Activated CD4-positive, alpha-beta T cell treated with anti-CD3 and anti-CD28 coated beads, Interleukin-2, Interleukin-4, amounts not matched to agents 100 ng/mL and 50 ng/mL, durations not matched to agents 16 hours and 8 hours (primary cell): ENCODE results near the gene WFDC2.

ENCODE experiments used
- DNase-seq: peaks from one replicate; pipeline ENCODE4 v3.0.0-alpha.2; 2020; ENCODE audit warnings: low spot score

WFDC2 gene

DNA sequence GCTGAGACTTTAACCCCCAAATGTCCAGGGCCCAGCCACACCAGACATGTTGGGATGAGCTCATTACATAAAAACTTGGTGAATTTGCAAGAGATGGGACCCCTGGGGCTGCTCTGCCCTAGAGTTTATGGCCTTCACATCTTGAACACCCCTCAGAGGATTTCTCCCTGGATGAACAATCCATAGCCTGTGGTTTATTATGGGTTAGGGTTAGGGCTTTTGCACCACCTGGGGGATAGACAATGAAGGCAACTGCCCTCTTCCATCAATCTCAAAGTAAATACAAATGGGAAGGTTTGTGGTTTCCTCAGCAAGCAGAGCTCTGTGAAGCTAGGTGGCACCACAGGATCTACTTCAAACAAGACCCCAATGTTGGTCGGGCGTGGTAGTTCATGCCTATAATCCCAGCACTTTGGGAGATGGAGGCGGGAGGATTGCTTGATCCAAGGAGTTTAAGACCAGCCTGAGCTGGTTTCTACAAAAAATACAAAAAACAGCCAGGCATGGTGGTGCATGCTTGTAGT is 28.5 kb downstream of the WFDC2 start:
- DNase-seq = no peak

DNA sequence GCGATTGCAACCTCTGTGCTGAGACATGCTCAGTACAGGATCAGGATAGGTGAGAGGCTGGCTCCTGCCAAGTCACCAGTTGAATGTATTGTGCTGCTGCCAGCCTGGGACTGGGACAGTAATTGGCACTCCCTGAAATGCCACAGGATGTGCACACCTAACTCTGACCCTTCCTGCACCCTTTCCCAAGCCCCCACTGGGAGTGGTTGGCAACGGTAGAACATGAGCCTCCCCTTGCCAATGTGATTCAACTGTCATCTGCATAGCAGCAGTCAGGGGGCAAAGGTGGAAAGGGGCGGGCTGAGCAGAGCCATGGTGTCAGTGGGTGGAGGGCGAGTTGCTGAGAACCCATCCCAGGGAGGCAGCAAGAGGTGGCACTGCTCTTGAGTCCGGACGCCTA is 30.5 kb downstream of the WFDC2 start:
- no peak for DNase-seq

DNA sequence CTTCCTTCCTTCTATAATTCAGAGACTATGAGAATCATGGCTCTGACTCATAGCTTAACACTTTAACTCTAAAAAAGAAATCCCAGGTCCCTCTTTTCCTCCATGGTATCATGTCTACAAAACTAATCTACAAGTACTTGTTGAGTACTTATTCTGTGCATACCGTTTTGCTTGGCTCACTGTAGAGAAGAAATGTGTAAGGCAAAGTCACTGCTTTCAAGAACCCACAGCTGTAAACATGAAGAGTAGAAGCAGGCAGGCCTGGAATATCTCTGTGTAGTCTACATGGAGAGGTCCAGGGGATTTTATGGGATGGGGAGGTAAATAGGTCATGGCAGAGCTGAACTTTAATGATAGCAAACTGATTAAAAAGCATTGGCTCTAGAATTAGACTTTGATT is 32.0 kb downstream of the WFDC2 start:
- no peak for DNase-seq

DNA sequence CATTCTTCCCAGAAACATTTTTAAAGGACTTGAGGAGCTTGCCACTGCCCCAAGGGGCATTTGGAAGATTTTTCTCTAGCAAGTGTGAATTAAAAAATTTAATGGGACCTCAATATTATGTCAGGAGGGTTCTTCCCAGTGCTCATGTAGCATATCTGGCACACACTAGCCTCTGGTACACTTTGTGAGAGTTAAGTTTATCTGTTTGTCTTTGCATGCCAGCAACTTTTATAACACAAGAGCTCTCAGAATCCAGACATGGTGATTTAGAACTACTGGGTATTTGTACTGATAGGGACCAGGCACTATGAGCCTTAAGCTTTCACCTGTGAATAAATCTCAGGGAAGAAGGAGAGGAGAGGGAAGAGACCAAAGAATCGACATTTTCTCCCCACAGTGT is 33.0 kb downstream of the WFDC2 start:
- DNase-seq = no peak

DNA sequence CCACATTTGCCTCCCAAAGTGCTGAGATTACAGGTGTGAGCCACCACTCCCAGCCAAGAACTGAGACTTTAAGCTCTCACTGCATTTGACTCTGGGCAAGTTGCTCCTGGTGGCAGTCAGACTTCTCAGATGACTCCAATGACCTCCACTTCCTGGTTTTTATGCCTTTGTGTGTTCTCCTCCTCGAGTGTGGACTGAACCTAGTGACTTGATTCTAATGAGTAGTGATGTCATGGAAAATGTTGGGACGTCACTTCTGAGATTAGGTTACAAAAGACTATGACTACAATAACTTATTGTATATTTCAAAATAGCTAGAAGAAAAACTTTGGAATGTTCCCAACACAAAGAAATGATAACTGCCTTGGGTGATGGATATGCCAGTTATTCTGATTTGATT is 33.9 kb downstream of the WFDC2 start:
- DNase-seq = no peak

DNA sequence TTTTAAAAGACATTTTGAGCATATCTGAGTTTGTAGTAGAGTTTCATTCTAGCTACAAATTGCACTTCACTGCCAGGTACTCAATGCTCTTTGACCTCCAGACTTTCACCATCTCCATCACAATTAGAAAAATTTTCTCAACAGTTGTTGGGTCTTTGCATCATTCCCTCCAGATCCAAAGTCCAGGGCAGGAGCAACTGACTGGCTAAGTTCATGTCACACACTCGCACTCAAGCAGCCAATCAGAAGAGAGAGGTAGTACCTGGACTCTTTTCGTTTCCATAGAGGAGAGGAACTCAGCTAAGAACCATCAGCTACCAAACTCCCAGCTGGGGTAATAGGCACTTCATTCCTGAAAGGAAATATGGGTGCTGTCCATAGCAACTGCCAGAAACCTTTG is 36.8 kb downstream of the WFDC2 start:
- no peak for DNase-seq

DNA sequence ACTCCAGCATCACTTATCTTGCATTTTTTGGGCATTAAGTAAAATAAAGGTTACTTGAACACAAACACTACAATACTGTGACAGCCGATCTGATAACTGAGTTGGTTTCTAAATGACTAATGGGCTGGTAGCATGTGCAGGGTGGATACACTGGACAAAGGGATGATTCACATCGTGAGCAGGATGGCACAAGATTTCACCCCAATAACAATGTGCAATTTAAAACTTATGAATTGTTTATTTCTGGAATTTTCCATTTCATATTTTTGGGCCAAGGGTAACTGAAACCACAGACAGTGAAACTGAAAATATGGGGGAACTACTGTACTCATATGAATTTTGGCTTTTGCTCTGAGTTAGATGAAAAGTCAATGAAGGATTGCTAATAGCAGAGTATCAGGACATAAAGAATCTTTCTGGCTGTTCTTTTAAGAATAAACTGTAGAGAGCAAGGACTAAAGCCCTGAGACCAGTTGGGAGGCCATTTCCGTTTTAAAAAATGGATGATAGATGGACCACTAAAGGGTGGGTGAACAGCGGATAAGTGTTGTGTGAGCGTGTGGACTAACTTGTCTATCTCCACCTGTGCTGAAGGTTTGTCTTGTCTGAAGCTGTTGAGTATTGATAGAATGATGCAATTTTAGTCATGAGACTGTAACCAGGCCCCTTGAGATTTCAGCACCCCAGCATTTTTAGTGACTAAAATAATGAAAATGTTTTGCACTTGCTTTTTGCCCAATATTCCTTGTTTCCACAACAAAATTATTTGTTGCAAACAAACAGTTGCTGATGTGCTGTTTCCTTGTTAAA is 37.7 kb downstream of the WFDC2 start:
- DNase-seq = peak; percentile 45

DNA sequence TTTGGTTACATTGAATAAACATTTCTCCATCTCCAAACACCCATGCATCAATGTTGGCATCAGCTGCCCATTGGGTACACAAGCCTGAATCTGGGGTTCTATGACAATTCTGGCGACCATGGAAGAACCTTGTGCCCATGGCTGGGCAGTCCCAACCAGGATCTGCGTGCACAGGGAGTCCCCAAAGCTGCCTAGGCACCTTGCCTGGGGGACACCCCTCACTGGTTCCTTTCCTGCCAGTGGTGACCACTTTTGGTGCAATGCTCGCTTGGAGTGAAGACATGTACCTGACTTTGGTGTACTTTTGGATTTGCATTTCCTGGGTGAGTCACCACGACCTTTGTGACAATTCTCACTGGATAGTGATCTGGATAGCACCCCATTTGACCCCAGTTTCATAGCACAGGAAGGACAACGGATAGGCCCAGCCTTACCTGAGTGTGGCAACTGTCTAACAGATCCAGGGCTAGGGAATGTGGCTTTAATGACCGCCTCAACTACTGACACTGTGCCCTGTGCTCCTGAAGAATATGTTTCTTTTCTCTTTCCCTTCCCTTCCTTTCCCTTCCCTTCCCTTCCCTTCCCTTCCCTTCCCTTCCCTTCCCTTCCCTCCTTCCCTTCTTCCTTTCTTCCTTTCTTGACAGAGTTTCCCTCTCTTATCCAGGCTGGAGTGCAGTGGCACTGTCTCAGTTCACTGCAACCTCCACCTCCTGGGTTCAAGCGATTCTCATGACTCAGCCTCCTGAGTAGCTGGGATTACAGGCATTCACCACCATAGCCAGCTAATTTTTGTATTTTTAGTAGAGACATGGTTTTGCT is 38.7 kb downstream of the WFDC2 start:
- DNase-seq = no peak

DNA sequence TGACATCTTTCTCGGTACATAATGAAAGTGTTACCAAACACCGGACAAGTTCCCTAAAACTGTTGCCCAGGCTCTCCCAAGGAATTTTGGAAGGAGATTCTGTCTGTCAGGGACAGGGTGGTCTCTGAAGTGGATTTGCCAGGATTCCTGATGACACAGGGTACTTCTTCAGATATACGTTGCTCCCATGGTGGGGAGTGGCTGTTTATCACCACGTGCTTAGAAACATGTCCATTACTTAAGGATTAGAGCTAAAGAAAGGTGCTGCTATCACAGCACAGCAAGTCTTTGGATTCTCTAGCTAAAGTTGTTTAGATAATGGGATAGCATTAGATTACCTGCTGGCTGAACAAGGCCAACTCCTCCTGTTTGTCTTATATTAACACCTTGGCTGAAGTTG is 39.5 kb downstream of the WFDC2 start:
- no peak for DNase-seq

DNA sequence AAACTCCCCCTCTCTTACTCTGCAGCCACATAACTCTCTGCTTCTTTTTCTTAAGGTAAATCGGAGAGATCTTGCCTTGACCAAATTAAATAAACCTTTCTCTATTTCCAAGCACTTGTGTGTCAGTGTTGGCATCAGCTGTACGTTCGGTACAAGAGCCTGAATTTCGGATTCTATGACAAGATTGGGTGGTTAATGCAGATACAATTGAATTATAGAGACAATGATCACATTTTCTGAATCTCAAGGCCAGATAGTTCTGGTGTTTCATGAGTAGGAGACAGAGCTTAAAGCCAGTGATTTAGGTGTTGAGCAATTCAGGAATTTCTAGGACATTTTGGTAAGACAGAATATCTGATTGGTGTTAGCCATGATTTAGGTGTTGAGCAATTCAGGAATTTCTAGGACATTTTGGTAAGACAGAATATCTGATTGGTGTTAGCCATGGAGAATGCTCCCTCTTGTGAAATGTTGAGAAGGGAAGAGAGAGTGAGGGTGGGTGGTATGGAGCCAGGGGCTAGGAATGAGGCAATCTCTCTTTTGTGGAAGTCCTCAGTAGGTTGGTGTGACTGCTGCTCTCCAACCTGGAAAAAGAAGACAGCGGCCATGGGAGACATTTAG is 40.8 kb downstream of the WFDC2 start:
- DNase-seq = no peak

DNA sequence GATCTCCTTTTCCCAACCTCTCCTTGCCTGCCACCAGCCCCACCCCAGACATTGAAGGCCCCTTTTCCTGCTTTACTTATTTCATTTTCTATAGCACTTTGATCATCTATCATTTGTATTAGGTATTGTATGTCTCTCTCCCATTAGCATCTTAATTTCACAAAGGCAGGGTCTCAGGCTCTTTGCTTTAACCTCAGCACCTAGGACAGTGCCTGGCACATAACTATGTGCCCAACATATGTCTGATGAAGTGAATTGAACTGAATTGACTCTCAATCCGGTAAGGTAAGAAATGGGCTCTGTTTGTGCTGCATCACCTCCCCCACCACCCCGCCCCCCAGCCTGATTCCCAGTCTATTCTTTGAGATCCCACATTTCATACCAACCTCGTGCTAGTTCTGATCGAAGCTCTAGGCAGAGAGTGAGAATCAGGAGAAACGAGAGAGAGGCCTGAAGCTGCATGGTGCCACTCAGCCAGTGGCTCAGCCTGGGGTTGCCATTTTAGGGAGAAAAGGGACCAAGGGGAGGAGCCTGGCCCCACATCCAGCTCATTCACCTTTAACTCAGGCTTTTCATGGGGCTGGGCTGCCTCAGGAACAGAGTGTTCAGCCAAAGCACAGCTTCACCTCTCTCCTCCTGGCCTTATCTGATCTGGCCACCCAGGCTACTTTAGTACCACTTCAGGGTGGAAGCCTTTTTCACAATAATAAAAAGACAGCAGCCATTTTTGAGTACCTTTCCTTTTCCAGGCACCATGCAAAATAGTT is 45.8 kb downstream of the WFDC2 start, which contains the start of gene SPINT3:
SPINT3 (minus strand) TSS at position 476 of the 767 bp plus-strand sequence; CDS start at position 462, 14 bp downstream.
- no peak for DNase-seq

DNA sequence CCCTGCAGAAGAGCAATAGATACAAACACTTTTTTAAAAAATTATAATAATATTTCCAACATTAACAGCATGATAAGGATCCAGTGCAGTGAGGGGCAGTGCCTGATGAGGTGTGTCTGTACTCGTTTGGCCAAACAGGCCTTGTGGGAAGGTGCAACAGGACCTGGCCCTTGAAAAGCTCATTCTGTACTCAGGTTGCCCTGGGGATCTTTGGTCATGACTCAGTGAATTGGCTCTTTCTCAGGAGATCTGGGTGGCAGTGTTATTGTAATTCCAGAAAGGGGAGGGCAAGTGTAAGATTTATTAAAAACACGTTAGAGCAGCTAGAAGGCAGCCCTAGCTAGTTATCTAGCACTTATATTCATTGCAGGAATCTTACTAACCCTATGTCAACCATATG is 48.7 kb downstream of the WFDC2 start:
- no peak for DNase-seq

DNA sequence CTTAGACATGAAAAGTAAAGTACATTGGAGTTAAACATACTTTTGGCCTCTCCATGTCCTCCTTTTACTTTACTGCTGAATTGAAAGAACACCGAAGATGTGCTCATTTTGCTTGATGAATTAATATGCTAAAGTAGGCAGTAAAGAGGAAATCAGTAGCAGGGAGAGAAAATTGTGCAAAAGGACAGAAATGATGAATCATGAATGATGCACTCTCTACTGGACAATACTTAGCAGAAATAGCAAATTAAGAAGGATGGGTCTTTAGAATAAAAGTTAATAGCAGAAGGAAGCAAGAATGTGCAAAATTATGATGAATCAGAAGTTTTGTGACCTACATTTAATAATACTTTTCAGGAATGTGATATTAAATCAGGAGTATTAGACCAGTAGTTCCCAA is 54.3 kb downstream of the WFDC2 start:
- DNase-seq = no peak

DNA sequence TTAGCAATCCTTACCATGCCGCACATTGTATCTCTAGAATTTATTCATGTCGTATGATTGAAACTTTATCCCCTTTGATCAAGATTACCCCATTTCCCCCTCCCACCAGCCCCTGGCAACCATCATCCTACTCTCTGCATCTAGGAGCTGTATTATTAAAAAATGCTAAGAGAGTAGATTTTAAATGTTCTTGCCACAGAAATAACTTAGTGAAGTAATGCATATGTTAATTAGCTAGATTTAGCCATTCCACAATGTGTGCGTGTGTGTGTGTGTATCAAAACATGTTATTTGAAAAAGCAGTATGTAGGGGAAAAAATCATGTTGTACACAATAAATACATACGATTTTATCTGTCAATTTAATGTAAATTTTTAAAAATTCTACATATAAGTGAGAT is 57.7 kb downstream of the WFDC2 start:
- no peak for DNase-seq
